HFFc6 (cell line): Measurements from ENCODE around the gene IRGQ. TPM values are rescaled to one million over a fixed set of nuclear protein-coding genes. Genes with fewer than 3 reads are reported as not detected.
A peak's percentile ranks its signal among the peaks of the same experiment; 100 is the strongest.

Source experiments
- DNase-seq: peaks from one replicate; pipeline ENCODE4 v3.0.0-alpha.2; 2018
- H3K27ac Mint-ChIP-seq: 2 replicates; pipeline ENCODE4 v1.8.0; 2020; ENCODE audit warnings: mild to moderate bottlenecking, mixed read lengths
- H3K27me3 Mint-ChIP-seq: 2 replicates; pipeline ENCODE4 v1.8.0; 2021; ENCODE audit warnings: mild to moderate bottlenecking, moderate library complexity, mixed read lengths; ENCODE audit not compliant: insufficient read depth
- H3K36me3 Mint-ChIP-seq: 2 replicates; pipeline ENCODE4 v1.8.0; 2021; ENCODE audit warnings: low read depth, mixed read lengths
- H3K4me1 Mint-ChIP-seq: 2 replicates; pipeline ENCODE4 v1.8.0; 2020; ENCODE audit warnings: low read depth, mixed read lengths
- H3K4me3 Mint-ChIP-seq: 2 replicates; pipeline ENCODE4 v1.8.0; 2020; ENCODE audit warnings: mild to moderate bottlenecking, moderate library complexity, mixed read lengths
- H3K9me3 Mint-ChIP-seq: 2 replicates; pipeline ENCODE4 v1.8.0; 2020; ENCODE audit warnings: mild to moderate bottlenecking, mixed read lengths
- total RNA-seq, 6 experiments: library from RNA; stranded (reverse); fragmentation: NEBNext Ultra II Directional; extraction: Animal tissue kit (Norgen Biotek cat#: 25700); gene quantifications; 2 replicates in 1 of 6; 3 replicates in 5 of 6; pipeline ENCODE4 v1.2.3, GENCODE V29; 2021
- TF ChIP-seq, protein P1 (sequence below): fragments of 200-600 bp; sonication (generic); IDR thresholded peaks from 2 replicates; pipeline ENCODE4 v1.5.0; 2021; ENCODE audit warnings: antibody characterized with exemption, mild to moderate bottlenecking

Gene IRGQ
- total RNA-seq, 6 experiments from 2014 or later, result 19.5 to 24.7 (median 21.2) TPM

DNA sequence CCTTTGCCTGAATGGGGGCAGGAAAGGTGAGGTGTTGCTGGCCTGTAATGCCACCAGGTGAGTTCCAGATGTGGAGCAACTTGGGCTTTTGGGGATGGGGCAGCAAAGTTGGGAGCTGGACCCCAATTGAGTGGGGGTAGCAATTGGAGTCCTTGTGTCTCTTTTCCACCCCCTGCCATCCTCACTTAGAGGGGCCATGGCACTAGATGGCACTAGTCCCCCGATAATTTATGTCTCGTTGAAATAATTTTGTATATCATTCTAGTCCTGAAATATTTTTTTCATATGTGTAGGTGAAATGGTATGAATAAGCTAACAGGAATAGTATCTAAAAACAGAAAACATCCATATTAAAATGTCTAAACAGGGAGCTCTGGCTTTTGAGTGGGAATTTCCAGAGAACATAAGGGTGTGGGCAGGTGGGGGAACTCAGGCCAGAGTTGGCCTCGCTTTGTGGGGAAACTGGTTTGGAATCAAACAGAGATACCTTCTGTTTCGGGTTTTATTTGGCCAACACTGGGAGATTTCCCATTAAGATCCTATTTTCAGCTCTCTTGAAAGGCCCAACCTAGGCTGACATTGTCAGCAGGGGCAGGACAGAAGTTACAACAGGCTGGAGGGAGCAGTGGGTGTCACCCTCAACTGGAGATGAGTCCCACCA is 3.8 kb upstream of the IRGQ start:
- no peak overlapping the region for H3K27ac Mint-ChIP-seq
- peaks cover 4% of the 10 kb centered on the region; the same call in 1 of the 2 replicates for H3K36me3 Mint-ChIP-seq
- peaks cover 7% of the 10 kb centered on the region for H3K27me3 Mint-ChIP-seq
- H3K4me1 Mint-ChIP-seq, result peaks cover 15% of the 10 kb centered on the region
- TF ChIP-seq, protein P1, sequence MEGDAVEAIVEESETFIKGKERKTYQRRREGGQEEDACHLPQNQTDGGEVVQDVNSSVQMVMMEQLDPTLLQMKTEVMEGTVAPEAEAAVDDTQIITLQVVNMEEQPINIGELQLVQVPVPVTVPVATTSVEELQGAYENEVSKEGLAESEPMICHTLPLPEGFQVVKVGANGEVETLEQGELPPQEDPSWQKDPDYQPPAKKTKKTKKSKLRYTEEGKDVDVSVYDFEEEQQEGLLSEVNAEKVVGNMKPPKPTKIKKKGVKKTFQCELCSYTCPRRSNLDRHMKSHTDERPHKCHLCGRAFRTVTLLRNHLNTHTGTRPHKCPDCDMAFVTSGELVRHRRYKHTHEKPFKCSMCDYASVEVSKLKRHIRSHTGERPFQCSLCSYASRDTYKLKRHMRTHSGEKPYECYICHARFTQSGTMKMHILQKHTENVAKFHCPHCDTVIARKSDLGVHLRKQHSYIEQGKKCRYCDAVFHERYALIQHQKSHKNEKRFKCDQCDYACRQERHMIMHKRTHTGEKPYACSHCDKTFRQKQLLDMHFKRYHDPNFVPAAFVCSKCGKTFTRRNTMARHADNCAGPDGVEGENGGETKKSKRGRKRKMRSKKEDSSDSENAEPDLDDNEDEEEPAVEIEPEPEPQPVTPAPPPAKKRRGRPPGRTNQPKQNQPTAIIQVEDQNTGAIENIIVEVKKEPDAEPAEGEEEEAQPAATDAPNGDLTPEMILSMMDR, result 0 out of 2 replicates have a peak, but pooled peaks have one; percentile 12
- DNase-seq, result no peak
- no peak overlapping the region for H3K4me3 Mint-ChIP-seq
- no peaks in the 10 kb centered on the region for H3K9me3 Mint-ChIP-seq

DNA sequence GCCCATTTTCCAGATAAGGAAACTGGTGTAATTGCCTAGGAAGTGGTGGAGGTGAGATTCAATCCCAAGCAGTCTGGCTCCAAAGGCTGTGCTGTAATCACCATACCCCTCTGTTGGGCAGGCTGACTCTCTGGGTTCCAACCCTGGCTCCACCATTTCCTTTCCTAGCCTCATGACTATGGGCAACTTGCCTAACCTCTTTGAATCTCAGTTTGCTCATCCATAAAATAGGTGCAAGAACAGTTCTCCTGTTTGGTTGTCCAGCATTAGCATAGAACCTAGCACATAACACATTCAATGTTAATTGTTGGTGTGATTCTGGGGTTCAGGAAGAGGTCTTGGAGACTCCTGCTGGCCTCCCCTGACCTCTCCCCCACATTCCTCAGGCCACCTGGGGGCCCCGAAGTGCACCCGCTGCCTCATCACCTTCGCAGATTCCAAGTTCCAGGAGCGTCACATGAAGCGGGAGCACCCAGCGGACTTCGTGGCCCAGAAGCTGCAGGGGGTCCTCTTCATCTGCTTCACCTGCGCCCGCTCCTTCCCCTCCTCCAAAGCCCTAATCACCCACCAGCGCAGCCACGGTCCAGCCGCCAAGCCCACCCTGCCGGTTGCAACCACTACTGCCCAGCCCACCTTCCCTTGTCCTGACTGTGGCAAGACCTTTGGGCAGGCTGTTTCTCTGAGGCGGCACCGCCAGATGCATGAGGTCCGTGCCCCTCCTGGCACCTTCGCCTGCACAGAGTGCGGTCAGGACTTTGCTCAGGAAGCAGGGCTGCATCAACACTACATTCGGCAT is 2.7 kb upstream of the IRGQ start:
- peaks cover 7% of the 10 kb centered on the region for H3K27me3 Mint-ChIP-seq
- TF ChIP-seq, protein P1, result no peak
- H3K4me1 Mint-ChIP-seq, result peaks cover 20% of the 10 kb centered on the region
- H3K4me3 Mint-ChIP-seq, result peak overlapping the region; percentile 94; the same call in 1 of the 2 replicates
- no peak for DNase-seq
- H3K9me3 Mint-ChIP-seq, result no peaks in the 10 kb centered on the region
- peaks cover 9% of the 10 kb centered on the region for H3K36me3 Mint-ChIP-seq
- no peak overlapping the region for H3K27ac Mint-ChIP-seq

DNA sequence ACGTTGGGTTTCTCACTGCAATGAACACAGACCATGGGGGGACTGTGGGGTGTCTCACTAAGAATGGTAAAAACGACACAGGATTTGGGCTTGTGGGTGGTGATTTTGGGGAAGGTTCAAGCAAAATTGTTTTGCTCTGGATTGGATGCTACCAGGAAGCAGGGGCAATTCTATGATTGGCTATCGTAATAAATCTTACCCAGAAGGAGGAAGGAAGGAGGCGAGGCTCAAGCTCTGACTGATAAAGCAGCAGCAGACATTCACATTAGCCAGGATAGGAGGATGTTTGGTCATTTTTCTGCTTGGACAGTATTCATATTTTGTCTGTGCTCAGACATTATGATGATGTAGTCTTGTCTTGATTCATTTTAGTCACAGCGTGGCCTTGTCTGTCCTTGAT is 1.9 kb upstream of the IRGQ start:
- peaks cover 26% of the 10 kb centered on the region for H3K4me1 Mint-ChIP-seq
- H3K36me3 Mint-ChIP-seq, result peaks cover 14% of the 10 kb centered on the region
- peak overlapping the region; percentile 94 for H3K4me3 Mint-ChIP-seq
- TF ChIP-seq, protein P1, result no peak
- peak overlapping the region; percentile 99 for H3K27ac Mint-ChIP-seq
- DNase-seq, result no peak
- H3K9me3 Mint-ChIP-seq, result no peaks in the 10 kb centered on the region
- peaks cover 5% of the 10 kb centered on the region for H3K27me3 Mint-ChIP-seq

DNA sequence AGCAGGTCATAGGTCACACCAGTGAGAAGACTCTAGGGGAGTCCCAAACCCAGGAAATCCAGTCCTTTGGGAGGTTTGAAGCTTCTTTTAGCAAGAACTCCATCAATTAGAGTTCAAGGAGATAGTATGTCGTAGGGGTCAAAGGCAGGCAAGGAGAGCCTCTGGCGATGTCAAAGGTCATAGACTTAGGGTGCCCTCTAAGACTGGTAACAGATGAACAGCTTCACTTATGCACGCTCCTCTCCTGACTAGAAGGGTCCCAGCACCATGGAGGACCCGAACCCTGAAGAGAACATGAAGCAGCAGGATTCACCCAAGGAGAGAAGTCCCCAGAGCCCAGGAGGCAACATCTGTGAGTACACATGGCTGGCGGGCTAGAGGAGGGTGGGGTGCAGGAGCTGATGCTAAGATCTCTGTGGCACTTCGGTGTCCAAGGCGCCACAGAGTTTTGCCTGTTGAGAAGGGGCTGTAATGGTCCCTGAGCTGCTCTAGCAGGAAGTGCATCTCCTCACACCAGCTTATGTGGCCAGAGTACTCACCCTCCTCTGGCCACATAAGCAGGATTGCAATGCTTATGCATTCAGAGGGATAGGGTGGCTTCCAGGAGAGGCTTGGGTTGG is 1.0 kb upstream of the IRGQ start:
- Mint-ChIP-seq H3K36me3 (peaks cover 14% of the 10 kb centered on the region), H3K4me1 (peaks cover 26% of the 10 kb centered on the region), H3K27ac (peak overlapping the region; percentile 99), H3K4me3 (peak overlapping the region; percentile 94), H3K27me3 (peaks cover 5% of the 10 kb centered on the region), H3K9me3 (no peaks in the 10 kb centered on the region)
- no peak for DNase-seq
- TF ChIP-seq, protein P1, result no peak

DNA sequence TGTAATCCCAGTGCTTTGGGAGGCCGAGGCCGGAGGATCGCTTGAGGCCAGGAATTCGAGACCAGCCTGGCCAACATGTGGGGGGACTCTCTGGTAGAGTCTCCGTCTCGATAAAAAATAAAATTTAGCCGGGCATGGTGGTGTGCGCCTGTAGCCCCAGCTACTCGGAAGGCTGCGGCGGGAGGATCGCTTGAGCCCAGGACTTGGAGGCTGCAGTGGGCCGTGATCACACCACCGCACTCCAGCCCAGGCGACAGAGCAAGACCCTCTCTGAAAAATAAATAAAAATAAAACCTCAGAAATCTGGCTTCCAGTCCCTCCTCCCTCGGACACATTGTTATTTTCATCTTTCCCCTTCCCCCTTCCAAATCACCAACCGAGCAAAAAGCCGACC is 332 bp downstream of the IRGQ start:
- Mint-ChIP-seq H3K9me3 (no peaks in the 10 kb centered on the region), H3K27ac (peak overlapping the region; percentile 99), H3K4me1 (peaks cover 26% of the 10 kb centered on the region), H3K36me3 (peaks cover 18% of the 10 kb centered on the region), H3K27me3 (peaks cover 5% of the 10 kb centered on the region), H3K4me3 (peak overlapping the region; percentile 94)
- peak; percentile 13 for DNase-seq
- TF ChIP-seq, protein P1, result no peak
